KOPT-K1 (cell line): ENCODE results near the gene MACROD2.

ENCODE experiments used
- H3K27ac ChIP-seq: fragments of 200-600 bp; sonication (generic); 2 replicates; pipeline ENCODE4 v1.5.1; 2016; ENCODE audit warnings: antibody characterized with exemption, mild to moderate bottlenecking, low read depth, low read length; ENCODE audit not compliant: poor library complexity, severe bottlenecking
- H3K36me3 ChIP-seq: fragments of 200-600 bp; sonication (generic); 2 replicates; pipeline ENCODE4 v1.5.1; 2017; ENCODE audit warnings: antibody characterized with exemption, mild to moderate bottlenecking, low read length, moderate library complexity; ENCODE audit not compliant: insufficient read depth
- H3K9me3 ChIP-seq: fragments of 200-600 bp; sonication (generic); 2 replicates; pipeline ENCODE4 v1.5.1; 2017; ENCODE audit warnings: antibody characterized with exemption, low read length, mild to moderate bottlenecking; ENCODE audit not compliant: insufficient read depth, poor library complexity, severe bottlenecking

Gene MACROD2

GRCh38 chr20:14929388-14929787 lies 934.1 kb downstream of the MACROD2 start:
- H3K27ac ChIP-seq: no peak overlapping the region
- no peaks in the 10 kb centered on the region for H3K36me3 ChIP-seq
- no peaks in the 10 kb centered on the region for H3K9me3 ChIP-seq

DNA sequence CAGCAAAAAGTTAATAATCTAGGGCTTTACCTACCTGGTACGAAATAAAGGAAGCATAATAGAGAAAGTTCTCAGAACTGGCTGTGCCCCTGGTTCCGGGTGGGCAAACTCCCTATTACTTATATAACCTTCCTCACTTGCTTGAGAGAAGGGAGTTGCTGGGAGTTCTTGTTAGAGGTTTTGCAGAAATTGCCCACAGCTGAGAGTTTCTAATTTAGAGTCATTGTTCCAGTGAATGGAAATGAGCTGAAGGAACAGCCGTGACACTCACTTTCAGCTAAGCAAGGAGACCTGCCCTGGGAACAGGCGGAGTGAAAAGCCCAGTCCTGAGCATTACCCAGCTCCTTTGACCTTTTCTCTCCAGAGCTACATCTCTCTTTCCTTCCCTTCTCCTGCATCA lies 936.7 kb downstream of the MACROD2 start:
- H3K27ac ChIP-seq: no peak overlapping the region
- H3K9me3 ChIP-seq: no peaks in the 10 kb centered on the region
- H3K36me3 ChIP-seq: no peaks in the 10 kb centered on the region

GRCh38 chr20:14935285-14935684 lies 940.0 kb downstream of the MACROD2 start:
- Histone ChIP-seq H3K36me3 (no peaks in the 10 kb centered on the region), H3K9me3 (peaks cover 19% of the 10 kb centered on the region)

DNA sequence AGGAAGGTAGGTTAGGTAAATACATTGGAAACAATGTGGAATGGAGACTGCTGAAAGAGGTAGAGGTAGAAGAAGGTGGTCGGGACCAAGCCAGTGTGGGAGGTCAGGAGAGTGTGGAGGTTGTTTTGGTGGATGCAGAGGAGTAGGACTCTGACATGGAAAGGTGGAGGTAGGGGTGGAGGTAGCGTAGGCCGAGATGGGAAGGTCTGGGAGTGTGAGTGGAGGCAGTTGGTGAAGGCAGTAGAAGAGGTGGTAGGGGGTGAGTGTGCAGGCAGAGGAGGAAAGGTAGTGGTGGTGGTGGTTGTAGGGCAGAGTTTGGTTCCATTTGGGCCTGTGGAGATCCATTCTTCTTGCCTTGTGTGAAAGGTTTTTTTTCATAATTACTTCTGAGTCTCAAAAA lies 941.7 kb downstream of the MACROD2 start:
- no peaks in the 10 kb centered on the region for H3K36me3 ChIP-seq
- H3K27ac ChIP-seq: no peak overlapping the region
- H3K9me3 ChIP-seq: peaks cover 25% of the 10 kb centered on the region

More at GRCh38 chr20:14935285-14935684, 940.0 kb downstream of the MACROD2 start:
- no peak overlapping the region for H3K27ac ChIP-seq

DNA sequence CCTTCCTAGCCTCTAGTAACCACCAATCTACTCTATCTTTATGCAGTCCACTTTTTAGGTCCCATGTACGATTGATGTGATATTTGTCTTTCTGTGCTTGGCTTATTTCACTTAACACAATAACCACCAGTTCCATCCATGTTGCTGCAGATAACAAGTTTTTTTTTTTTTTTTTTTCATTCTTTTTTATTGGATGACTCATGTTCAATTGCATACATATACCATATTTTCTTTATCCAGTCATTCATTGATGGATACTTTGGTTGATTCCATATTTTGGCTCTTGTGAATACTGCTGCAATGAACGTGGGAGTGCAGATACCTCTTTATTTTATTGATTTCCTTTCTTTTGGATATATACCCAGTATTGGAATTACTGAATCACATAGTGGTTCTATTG lies 942.5 kb downstream of the MACROD2 start:
- peaks cover 25% of the 10 kb centered on the region for H3K9me3 ChIP-seq
- no peak overlapping the region for H3K27ac ChIP-seq
- no peaks in the 10 kb centered on the region for H3K36me3 ChIP-seq

GRCh38 chr20:14947536-14947935 lies 952.2 kb downstream of the MACROD2 start:
- H3K27ac ChIP-seq: no peak overlapping the region
- H3K36me3 ChIP-seq: no peaks in the 10 kb centered on the region
- H3K9me3 ChIP-seq: no peaks in the 10 kb centered on the region

GRCh38 chr20:14947946-14948345 lies 952.6 kb downstream of the MACROD2 start:
- Histone ChIP-seq H3K9me3 (no peaks in the 10 kb centered on the region), H3K36me3 (no peaks in the 10 kb centered on the region), H3K27ac (no peak overlapping the region)

DNA sequence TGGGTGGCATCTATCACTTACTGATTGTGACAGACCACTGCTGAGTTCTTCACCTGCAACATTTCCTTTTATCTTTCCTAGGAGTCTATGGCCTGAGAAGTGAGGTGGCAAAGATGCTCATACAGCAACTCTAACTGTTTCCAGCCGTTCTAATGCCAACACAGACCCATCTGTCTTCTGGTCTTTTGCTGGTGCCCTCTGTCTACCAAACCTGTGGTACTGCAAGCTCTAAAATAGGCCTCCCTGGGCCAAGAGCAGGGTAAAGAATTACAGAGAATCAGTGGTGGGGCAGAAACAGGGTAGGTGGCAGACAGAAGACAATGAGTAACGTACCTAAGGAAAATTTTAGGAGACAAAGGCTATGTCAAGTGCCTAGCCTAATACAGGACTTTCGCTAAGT lies 953.1 kb downstream of the MACROD2 start:
- Histone ChIP-seq H3K27ac (no peak overlapping the region), H3K9me3 (no peaks in the 10 kb centered on the region), H3K36me3 (no peaks in the 10 kb centered on the region)

- H3K9me3 ChIP-seq: no peaks in the 10 kb centered on the region
- no peak overlapping the region for H3K27ac ChIP-seq
- H3K36me3 ChIP-seq: no peaks in the 10 kb centered on the region
These were observed 955.3 kb downstream of the MACROD2 start for GRCh38 chr20:14950633-14951032.

DNA sequence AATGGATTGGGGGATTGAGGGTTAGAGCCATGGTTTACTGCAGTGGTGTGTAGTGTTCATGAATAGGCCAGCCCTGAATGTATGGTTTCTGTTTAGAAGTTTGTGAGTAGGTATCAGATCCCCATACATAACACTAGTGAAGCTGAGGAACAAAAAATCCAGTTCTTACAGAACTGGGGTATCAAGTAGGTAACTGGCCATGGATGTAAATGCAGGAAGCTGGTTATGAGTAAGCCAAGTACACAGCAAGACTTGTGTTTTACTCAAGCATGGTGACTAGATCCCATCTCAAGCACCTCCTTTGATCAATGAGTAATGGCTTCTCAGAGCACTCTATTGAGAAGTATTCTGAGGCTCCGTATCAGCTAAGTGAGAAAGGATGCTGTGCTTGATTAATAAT lies 955.8 kb downstream of the MACROD2 start:
- H3K36me3 ChIP-seq: no peaks in the 10 kb centered on the region
- no peak overlapping the region for H3K27ac ChIP-seq
- no peaks in the 10 kb centered on the region for H3K9me3 ChIP-seq

- Histone ChIP-seq H3K27ac (no peak overlapping the region), H3K9me3 (no peaks in the 10 kb centered on the region), H3K36me3 (no peaks in the 10 kb centered on the region)
These were observed 956.5 kb downstream of the MACROD2 start for GRCh38 chr20:14951707-14952418.

DNA sequence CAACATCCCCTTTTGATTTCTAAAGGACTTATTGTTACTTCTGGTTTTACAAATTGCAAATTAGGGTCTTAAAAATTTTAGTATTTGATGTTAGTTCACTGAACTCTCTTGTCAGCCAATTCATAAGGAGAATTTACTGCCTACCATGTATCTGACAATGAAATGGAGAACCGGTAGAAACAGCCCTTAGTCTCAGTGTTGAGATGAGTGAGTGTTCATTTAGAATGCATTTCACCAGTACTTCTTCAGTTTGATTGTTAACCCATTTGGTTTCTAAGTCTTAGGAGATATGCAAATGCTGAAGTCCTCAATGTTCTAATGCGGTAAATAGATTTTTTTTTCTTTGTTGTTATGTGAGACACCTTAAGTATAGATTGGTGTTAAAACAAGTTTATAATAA lies 958.4 kb downstream of the MACROD2 start:
- no peaks in the 10 kb centered on the region for H3K9me3 ChIP-seq

DNA sequence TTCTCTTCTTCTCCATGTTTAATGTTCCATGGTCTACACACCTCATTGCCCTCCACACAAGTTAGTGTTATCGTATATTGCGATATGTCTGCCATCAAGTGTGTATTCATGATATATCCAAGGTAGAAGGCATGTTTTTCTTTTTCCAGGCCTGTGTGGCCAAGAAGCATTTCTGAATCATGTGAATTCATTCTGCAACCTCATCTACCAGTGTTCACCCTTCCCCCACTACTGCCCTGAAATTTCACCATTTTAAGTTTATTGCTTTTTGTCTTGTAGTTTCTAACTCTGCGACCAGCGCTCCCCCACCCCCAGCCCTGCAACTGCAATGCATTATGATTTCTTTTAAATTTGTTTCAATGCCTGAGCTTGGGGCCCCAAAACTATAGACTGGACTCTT lies 960.1 kb downstream of the MACROD2 start:
- Histone ChIP-seq H3K27ac (no peak overlapping the region), H3K9me3 (no peaks in the 10 kb centered on the region), H3K36me3 (no peaks in the 10 kb centered on the region)

More for the DNA sequence above, 958.4 kb downstream of the MACROD2 start:
- no peak overlapping the region for H3K27ac ChIP-seq
- H3K36me3 ChIP-seq: no peaks in the 10 kb centered on the region

GRCh38 chr20:14956026-14956425 lies 960.7 kb downstream of the MACROD2 start:
- H3K27ac ChIP-seq: no peak overlapping the region

DNA sequence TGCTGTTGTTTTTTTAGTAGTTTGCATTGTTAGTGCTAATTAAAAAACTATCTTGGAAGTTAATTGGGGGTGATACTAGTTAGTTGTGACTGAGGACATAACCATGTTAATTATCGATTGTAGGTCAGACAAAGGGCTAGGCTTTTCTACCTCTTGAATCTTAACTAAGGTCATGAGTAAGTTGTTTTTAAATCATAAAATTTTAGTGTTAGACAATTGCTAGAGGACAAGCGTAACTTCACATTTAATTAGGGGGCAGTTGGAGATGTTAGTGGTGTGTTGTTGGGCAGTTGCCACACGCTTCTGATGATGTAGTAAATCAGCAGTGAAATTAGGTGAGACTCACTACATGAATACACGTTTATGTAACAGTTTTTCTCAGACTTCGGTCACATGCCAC lies 961.2 kb downstream of the MACROD2 start:
- Histone ChIP-seq H3K27ac (no peak overlapping the region), H3K36me3 (no peaks in the 10 kb centered on the region), H3K9me3 (no peaks in the 10 kb centered on the region)

More at GRCh38 chr20:14956026-14956425, 960.7 kb downstream of the MACROD2 start:
- no peaks in the 10 kb centered on the region for H3K36me3 ChIP-seq
- H3K9me3 ChIP-seq: no peaks in the 10 kb centered on the region

GRCh38 chr20:14957402-14957801 lies 962.1 kb downstream of the MACROD2 start:
- Histone ChIP-seq H3K27ac (no peak overlapping the region), H3K9me3 (no peaks in the 10 kb centered on the region), H3K36me3 (no peaks in the 10 kb centered on the region)
